GM19035 (cell line): ENCODE measurements around the gene CCSER1.

ENCODE experiments used
- ATAC-seq: cut with Tn5 transposase; IDR thresholded peaks from one replicate; pipeline ENCODE4 v1.9.1; 2021; ENCODE audit not compliant: unreplicated experiment

CCSER1 gene

GRCh38 chr4:90127706-90128345 lies 632 bp downstream of the CCSER1 start:
- peak; percentile 36 for ATAC-seq

GRCh38 chr4:90128961-90129495 lies 1.8 kb downstream of the CCSER1 start:
- ATAC-seq, result no peak

GRCh38 chr4:90130076-90130475 lies 2.9 kb downstream of the CCSER1 start:
- no peak for ATAC-seq

GRCh38 chr4:90137555-90137954 lies 10.4 kb downstream of the CCSER1 start:
- ATAC-seq, result no peak

- no peak for ATAC-seq
Measured at GRCh38 chr4:90142081-90142480, 14.9 kb downstream of the CCSER1 start.

GRCh38 chr4:90145319-90145718 lies 18.1 kb downstream of the CCSER1 start:
- no peak for ATAC-seq

GRCh38 chr4:90146306-90146705 lies 19.1 kb downstream of the CCSER1 start:
- no peak for ATAC-seq

GRCh38 chr4:90148574-90149148 lies 21.5 kb downstream of the CCSER1 start:
- ATAC-seq, result no peak

GRCh38 chr4:90152024-90152423 lies 24.8 kb downstream of the CCSER1 start:
- no peak for ATAC-seq

- ATAC-seq, result no peak
Measured at GRCh38 chr4:90159193-90159592, 32.0 kb downstream of the CCSER1 start.

GRCh38 chr4:90160044-90160443 lies 32.9 kb downstream of the CCSER1 start:
- ATAC-seq, result no peak

GRCh38 chr4:90162566-90162965 lies 35.4 kb downstream of the CCSER1 start:
- ATAC-seq, result no peak

- no peak for ATAC-seq
Measured at GRCh38 chr4:90163872-90164271, 36.7 kb downstream of the CCSER1 start.

GRCh38 chr4:90165883-90166282 lies 38.7 kb downstream of the CCSER1 start:
- peak; percentile 71 for ATAC-seq

- ATAC-seq, result no peak
Measured at GRCh38 chr4:90171491-90171890, 44.3 kb downstream of the CCSER1 start.

- ATAC-seq, result no peak
Measured at GRCh38 chr4:90174621-90175023, 47.4 kb downstream of the CCSER1 start.

GRCh38 chr4:90181644-90182043 lies 54.5 kb downstream of the CCSER1 start:
- no peak for ATAC-seq

GRCh38 chr4:90183254-90183653 lies 56.1 kb downstream of the CCSER1 start:
- ATAC-seq, result no peak

- ATAC-seq, result no peak
Measured at GRCh38 chr4:90184560-90184959, 57.4 kb downstream of the CCSER1 start.

- no peak for ATAC-seq
Measured at GRCh38 chr4:90185416-90185815, 58.2 kb downstream of the CCSER1 start.

GRCh38 chr4:90186229-90186628 lies 59.0 kb downstream of the CCSER1 start:
- no peak for ATAC-seq

- no peak for ATAC-seq
Measured at GRCh38 chr4:90187148-90187884, 60.1 kb downstream of the CCSER1 start.
